ENCODE data around the gene SLC44A1.

SLC44A1 gene

DNA sequence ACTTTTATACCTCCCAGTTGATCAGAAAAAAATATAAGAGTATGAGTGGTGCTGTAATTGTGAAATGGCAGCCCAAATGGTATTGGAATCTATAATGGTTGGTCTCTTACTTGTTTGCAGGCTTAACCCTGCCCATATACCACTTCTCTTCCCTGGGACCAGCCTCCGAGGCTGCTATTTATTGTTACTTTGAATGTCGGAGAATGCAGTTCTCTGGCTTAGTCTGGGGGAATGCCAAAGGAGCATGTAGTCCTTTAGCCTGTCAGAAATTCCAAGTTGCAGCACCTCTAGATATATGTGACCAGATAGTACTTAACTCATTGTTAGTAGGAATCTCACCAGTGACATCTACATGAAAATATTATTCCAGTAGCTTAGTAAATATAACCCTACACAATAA lies 47.5 kb downstream of the SLC44A1 start:
- Histone ChIP-seq H3K4me1 (ENCODE audit: low read depth, poor library complexity, severe bottlenecking) (peaks cover 84% of the 10 kb centered on the region), H4K20me1 (ENCODE audit: insufficient read depth) (peaks cover 6% of the 10 kb centered on the region; the same call in 1 of the 2 replicates), H3K79me2 (ENCODE audit: insufficient read depth, low read depth) (peaks cover 83% of the 10 kb centered on the region), H3K4me3 (IDR thresholded peaks at IDR 0.05; ENCODE audit: insufficient read depth, low read depth, low read length) (no peak overlapping the region), H3K4me2 (no peak overlapping the region), H3K9ac (no peak overlapping the region), H3K27me3 (ENCODE audit: insufficient read depth, low read depth) (no peaks in the 10 kb centered on the region), H3K27ac (no peak overlapping the region), H3K36me3 (ENCODE audit: insufficient read depth) (no peaks in the 10 kb centered on the region), H2AFZ (ENCODE audit: low read depth) (no peak overlapping the region)
- TF ChIP-seq, protein P1, sequence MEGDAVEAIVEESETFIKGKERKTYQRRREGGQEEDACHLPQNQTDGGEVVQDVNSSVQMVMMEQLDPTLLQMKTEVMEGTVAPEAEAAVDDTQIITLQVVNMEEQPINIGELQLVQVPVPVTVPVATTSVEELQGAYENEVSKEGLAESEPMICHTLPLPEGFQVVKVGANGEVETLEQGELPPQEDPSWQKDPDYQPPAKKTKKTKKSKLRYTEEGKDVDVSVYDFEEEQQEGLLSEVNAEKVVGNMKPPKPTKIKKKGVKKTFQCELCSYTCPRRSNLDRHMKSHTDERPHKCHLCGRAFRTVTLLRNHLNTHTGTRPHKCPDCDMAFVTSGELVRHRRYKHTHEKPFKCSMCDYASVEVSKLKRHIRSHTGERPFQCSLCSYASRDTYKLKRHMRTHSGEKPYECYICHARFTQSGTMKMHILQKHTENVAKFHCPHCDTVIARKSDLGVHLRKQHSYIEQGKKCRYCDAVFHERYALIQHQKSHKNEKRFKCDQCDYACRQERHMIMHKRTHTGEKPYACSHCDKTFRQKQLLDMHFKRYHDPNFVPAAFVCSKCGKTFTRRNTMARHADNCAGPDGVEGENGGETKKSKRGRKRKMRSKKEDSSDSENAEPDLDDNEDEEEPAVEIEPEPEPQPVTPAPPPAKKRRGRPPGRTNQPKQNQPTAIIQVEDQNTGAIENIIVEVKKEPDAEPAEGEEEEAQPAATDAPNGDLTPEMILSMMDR (conservative IDR thresholded peaks at IDR 0.05; ENCODE audit: low read depth, low read length) = no peak

DNA sequence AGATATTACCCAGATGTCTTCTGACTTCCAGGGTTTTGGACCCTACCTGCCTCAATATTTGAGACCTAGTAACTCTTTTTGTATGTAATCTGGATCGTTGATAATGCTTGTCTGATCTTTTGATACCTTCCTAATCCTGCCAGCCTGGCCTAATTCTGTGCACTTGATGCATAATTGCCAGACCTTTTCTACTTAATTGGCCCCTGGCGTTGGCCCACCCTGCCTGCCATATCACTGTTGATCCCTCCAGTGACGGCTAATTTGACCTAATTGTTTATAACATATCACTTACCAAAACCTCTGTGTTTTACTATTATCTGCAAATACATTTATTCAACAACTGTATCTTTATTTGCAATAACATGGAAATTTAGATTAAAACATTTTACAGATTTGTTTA lies 49.0 kb downstream of the SLC44A1 start:
- H3K9ac ChIP-seq = no peak overlapping the region
- peaks cover 78% of the 10 kb centered on the region for H3K4me1 ChIP-seq (ENCODE audit: low read depth, poor library complexity, severe bottlenecking)
- H4K20me1 ChIP-seq (ENCODE audit: insufficient read depth) = peaks cover under 1% of the 10 kb centered on the region; the same call in 1 of the 2 replicates
- no peak overlapping the region for H3K27ac ChIP-seq
- H3K27me3 ChIP-seq (ENCODE audit: insufficient read depth, low read depth) = no peaks in the 10 kb centered on the region
- H3K4me2 ChIP-seq = peak overlapping the region; percentile 62
- H3K36me3 ChIP-seq (ENCODE audit: insufficient read depth) = no peaks in the 10 kb centered on the region
- H3K4me3 ChIP-seq (IDR thresholded peaks at IDR 0.05; ENCODE audit: insufficient read depth, low read depth, low read length) = no peak overlapping the region
- no peak overlapping the region for H2AFZ ChIP-seq (ENCODE audit: low read depth)
- peaks cover 93% of the 10 kb centered on the region for H3K79me2 ChIP-seq (ENCODE audit: insufficient read depth, low read depth)
- TF ChIP-seq, protein P1 (conservative IDR thresholded peaks at IDR 0.05; ENCODE audit: low read depth, low read length) = no peak

DNA sequence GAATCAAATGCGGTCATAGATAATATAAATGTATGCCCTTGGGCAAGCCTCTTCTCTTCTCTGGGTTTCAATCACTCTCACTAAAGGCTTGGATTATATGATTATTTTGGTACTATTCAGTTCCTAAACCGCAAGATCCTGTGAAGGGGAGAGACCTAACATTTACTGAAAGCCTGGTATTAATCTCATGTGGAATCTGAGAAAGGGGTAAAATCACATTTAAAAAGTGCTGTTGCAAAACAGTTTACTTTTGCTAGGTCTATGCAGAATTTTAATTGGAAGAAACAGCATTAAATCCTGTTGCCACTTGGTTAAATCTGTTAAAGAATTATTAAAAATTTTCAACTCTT lies 50.7 kb downstream of the SLC44A1 start:
- H3K27ac ChIP-seq = no peak overlapping the region
- H4K20me1 ChIP-seq (ENCODE audit: insufficient read depth) = no peaks in the 10 kb centered on the region; the same call in 1 of the 2 replicates
- peak overlapping the region; percentile 62 for H3K4me2 ChIP-seq
- no peaks in the 10 kb centered on the region; the same call in 1 of the 2 replicates for H3K36me3 ChIP-seq (ENCODE audit: insufficient read depth)
- H3K79me2 ChIP-seq (ENCODE audit: insufficient read depth, low read depth) = peaks cover 77% of the 10 kb centered on the region
- no peak overlapping the region for H2AFZ ChIP-seq (ENCODE audit: low read depth)
- peaks cover 68% of the 10 kb centered on the region for H3K4me1 ChIP-seq (ENCODE audit: low read depth, poor library complexity, severe bottlenecking)
- TF ChIP-seq, protein P1 (conservative IDR thresholded peaks at IDR 0.05; ENCODE audit: low read depth, low read length) = no peak
- no peak overlapping the region for H3K9ac ChIP-seq
- no peak overlapping the region for H3K4me3 ChIP-seq (IDR thresholded peaks at IDR 0.05; ENCODE audit: insufficient read depth, low read depth, low read length)
- no peaks in the 10 kb centered on the region for H3K27me3 ChIP-seq (ENCODE audit: insufficient read depth, low read depth)

DNA sequence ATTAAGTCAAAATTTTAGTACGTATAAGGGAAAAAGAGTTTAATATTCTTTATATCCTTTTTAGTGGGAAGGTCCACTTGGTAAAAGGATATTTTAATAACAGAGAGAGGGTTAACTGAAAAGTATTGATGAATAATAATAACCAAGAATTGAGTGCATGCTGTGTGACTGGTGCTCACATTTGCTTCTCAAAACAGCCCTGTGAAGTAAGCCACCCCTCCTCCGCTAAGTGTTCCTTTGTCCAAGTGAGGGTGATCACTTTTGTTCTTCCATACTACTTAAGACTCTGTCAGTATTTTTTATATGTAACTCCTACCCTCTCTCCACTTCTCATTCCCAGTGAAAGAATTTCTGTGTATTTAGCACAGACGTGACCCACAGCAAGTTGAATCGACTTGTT lies 51.5 kb downstream of the SLC44A1 start:
- H3K36me3 ChIP-seq (ENCODE audit: insufficient read depth) = no peaks in the 10 kb centered on the region; the same call in 1 of the 2 replicates
- H3K4me1 ChIP-seq (ENCODE audit: low read depth, poor library complexity, severe bottlenecking) = peaks cover 60% of the 10 kb centered on the region
- no peak overlapping the region for H3K9ac ChIP-seq
- H3K27me3 ChIP-seq (ENCODE audit: insufficient read depth, low read depth) = no peaks in the 10 kb centered on the region
- H3K4me3 ChIP-seq (IDR thresholded peaks at IDR 0.05; ENCODE audit: insufficient read depth, low read depth, low read length) = no peak overlapping the region
- H2AFZ ChIP-seq (ENCODE audit: low read depth) = no peak overlapping the region
- TF ChIP-seq, protein P1 (conservative IDR thresholded peaks at IDR 0.05; ENCODE audit: low read depth, low read length) = no peak
- peak overlapping the region; percentile 62; the same call in 1 of the 2 replicates for H3K4me2 ChIP-seq
- no peak overlapping the region for H3K27ac ChIP-seq
- no peaks in the 10 kb centered on the region; the same call in 1 of the 2 replicates for H4K20me1 ChIP-seq (ENCODE audit: insufficient read depth)
- H3K79me2 ChIP-seq (ENCODE audit: insufficient read depth, low read depth) = peaks cover 70% of the 10 kb centered on the region
